GM12874 (cell line): ENCODE results near the gene ADRA1B.

Experiments used
- CTCF ChIP-seq: IDR thresholded peaks from 2 replicates; pipeline ENCODE4 v1.5.1; 2011; ENCODE audit warnings: low read depth, mild to moderate bottlenecking, control low read depth, low read length, moderate library complexity; ENCODE audit not compliant: insufficient read depth

The ADRA1B gene

GRCh38 chr5:159947708-159948358 lies 31.6 kb downstream of the ADRA1B start:
- no peak for TF ChIP-seq CTCF

- peak; percentile 42 for TF ChIP-seq CTCF
Observed at GRCh38 chr5:159951387-159951786, 35.1 kb downstream of the ADRA1B start.

- TF ChIP-seq CTCF: no peak
Observed at GRCh38 chr5:159951834-159952233, 35.6 kb downstream of the ADRA1B start.

GRCh38 chr5:159953609-159954008 lies 37.3 kb downstream of the ADRA1B start:
- TF ChIP-seq CTCF: no peak

GRCh38 chr5:159955056-159955624 lies 38.9 kb downstream of the ADRA1B start:
- TF ChIP-seq CTCF: no peak

- no peak for TF ChIP-seq CTCF
Observed at GRCh38 chr5:159956074-159956473, 39.8 kb downstream of the ADRA1B start.

- TF ChIP-seq CTCF: no peak
Observed at GRCh38 chr5:159961176-159962160, 45.2 kb downstream of the ADRA1B start.
